GM13976 (cell line): ENCODE results near the gene RLF.
"Not testable (repeated sequence)": the region's sequence is repeated elsewhere in the genome, so short reads cannot be mapped to it uniquely, and the experiment has no call there.

Experiments used
- DNase-seq: peaks from one replicate; pipeline ENCODE4 v3.0.0; 2012; ENCODE audit warnings: low spot score
- in situ Hi-C: fragments of 300-500 bp; cut with MboI; formaldehyde crosslinking; loops from one replicate; pipeline ENCODE4 v1.12.0; 2022; ENCODE audit warnings: low sequenced_read_pairs, mixed read lengths, inconsistent platforms; ENCODE audit not compliant: unreplicated experiment
- TF ChIP-seq, protein P1 (sequence below): IDR thresholded peaks from 2 replicates; pipeline ENCODE4 v1.5.1; 2012; ENCODE audit warnings: borderline replicate concordance, mild to moderate bottlenecking; ENCODE audit not compliant: insufficient read depth; ENCODE audit errors: extremely low read depth, missing control alignments, control extremely low read depth

RLF gene

DNA sequence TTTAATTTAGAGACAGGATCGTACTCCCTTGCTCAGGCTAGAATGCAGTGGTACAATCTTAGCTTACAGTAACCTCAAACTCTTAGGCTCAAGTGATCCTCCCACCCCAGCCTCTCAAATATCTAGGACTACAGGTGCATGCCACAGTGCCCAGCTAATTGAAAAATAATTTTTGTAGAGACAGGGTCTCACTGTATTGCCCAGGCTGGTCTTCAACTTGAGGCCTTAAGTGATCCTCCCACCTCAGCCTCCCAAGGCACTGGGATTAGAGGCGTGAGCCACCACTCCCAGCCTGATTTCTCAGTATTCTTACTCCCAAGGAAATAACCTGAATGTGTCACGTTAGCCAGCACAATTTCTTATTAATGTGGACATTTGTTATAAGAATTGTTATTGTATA lies 9.8 kb downstream of the RLF start:
- no peak for DNase-seq
- TF ChIP-seq, protein P1, sequence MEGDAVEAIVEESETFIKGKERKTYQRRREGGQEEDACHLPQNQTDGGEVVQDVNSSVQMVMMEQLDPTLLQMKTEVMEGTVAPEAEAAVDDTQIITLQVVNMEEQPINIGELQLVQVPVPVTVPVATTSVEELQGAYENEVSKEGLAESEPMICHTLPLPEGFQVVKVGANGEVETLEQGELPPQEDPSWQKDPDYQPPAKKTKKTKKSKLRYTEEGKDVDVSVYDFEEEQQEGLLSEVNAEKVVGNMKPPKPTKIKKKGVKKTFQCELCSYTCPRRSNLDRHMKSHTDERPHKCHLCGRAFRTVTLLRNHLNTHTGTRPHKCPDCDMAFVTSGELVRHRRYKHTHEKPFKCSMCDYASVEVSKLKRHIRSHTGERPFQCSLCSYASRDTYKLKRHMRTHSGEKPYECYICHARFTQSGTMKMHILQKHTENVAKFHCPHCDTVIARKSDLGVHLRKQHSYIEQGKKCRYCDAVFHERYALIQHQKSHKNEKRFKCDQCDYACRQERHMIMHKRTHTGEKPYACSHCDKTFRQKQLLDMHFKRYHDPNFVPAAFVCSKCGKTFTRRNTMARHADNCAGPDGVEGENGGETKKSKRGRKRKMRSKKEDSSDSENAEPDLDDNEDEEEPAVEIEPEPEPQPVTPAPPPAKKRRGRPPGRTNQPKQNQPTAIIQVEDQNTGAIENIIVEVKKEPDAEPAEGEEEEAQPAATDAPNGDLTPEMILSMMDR = no peak
- in situ Hi-C loops = no loop called here

DNA sequence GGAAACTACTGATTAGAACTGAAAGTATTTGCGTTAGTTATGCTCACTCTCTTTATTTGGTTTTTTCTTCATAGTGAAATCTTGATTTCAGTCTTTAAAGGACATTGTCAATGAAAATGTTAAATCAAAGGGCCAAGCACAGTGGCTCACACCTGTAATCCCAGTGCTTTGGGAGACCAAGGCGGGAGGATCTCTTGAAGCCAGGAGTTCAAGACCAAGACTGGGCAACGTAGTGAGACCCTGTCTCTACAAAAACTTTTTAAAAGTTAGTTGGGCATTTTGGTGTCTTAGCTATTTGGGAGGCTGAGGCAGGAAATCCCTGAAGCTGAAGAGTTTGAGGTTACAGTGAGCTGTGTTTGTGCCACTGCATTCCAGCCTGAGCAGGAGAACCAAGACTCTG lies 13.6 kb downstream of the RLF start:
- TF ChIP-seq, protein P1 = no peak
- DNase-seq = no peak
- in situ Hi-C loops = no loop called here

DNA sequence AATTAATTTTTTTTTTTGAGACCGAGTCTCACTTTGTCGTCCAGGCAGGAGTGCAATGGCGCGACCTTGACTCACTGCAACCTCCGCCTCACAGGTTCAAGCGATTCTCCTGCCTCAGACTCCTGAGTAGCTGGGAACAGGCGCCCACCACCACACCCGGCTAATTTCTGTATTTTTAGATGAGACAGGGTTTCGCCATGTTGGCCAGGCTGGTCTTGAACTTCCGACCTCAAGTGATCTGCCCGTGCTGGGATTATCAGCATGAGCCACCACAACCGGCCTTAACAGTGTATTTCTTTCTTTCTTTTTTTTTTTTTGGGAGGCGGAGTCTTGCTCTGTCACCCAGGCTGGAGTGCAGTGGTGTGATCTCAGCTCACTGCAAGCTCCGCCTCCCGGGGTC lies 15.8 kb downstream of the RLF start:
- DNase-seq, in situ Hi-C loops: not testable (repeated sequence)

DNA sequence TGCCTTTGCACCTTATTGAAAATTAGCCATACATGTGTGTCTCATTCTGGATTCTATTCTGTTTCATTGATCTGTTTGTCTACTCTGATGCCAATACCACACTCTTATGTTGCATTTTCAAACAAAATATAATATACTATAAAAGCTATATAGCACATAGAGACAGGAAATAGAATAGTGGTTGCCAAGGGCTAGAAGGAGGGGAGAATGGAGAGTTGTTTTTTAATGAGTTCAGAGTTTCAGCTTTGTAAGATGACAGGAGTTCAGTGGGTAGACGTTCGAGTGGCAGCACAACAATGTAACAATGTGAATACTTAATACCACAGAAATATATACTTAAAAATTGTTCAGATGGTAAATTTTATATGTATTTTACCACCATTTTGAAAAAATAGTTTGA lies 17.0 kb downstream of the RLF start:
- in situ Hi-C loops = no loop called here
- DNase-seq = no peak
- TF ChIP-seq, protein P1 = no peak

DNA sequence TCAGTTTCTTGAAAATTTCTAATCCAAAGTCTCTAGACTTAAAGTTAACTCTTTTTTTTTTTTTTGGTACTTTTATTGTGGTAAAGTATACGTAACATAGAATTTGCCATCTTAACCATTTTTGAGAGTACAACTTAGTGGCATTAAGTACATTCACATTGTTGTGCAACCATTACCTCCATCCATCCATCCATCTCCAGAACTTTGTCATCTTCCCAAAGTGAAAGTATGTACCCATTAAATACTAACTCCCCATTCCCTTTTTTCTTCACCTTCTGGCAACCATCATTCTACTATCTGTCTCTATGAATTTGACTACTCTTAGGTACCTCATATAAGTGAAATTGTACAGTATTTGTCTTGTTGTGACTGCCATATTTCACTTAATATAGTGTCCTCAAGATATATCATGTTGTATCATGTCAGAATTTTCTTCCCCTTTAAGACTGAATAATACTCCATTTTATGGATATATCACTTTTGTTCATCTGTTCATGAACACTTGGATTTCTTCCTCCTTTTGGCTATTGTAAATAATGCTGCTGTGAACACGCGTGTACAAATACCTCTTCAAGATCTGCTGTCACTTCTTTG lies 18.4 kb downstream of the RLF start:
- in situ Hi-C loops = no loop called here
- TF ChIP-seq, protein P1 = no peak

DNA sequence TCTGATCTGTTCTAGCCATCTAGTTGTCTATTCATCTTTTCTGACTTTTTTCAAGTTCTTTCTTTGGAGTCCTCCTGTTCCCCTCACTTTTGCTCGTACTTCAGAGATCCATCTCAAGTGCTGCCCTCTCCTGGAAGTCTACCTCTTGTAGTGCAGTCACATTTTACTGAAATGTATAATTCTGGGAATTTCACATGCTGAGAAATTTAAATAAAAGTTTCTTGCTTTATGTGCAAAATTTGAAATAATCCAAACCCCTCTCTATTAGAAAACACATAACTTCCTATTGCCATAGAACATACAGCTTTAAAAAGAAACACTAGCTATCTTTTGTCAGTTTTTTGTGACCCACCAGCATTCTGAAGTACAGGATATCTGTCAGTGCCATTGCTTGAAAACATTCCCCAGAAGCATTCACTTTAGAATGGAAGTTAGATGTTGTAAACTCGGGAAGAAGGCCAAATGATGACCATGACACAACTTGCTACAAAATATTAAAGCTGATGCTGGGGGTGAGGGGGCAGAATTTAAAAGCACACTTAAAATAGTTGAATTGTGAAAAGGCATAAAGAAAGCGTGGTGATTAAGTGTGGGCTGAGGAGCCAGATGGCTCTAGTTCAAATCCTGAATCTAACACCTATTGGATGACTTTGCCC lies 22.0 kb downstream of the RLF start:
- no peak for DNase-seq
- in situ Hi-C loops = no loop called here
- TF ChIP-seq, protein P1 = peak; percentile 31

More for the DNA sequence above, 18.4 kb downstream of the RLF start:
- DNase-seq = no peak

DNA sequence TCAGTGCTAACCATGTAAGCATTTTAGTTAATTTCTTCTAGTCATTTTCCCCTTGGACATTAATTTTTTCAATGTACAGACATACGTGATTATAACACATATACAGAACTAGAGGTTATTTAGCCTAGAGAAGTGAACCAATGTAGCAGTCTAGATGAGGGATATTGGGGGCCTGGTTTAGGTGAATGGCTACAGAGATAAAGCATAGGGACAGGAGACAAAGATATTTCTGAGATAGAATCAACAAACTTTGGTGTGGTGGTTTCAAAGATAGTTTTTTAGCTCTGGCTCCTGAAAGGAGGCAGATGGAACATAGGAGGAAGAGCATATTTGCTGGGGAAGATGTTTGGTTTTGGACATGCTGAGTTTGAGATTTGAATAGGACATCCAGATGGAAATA lies 23.0 kb downstream of the RLF start:
- no peak for DNase-seq
- in situ Hi-C loops = no loop called here
- TF ChIP-seq, protein P1 = no peak
